ENCODE results near the gene KRT1.

Gene KRT1

GRCh38 chr12:52703878-52704277 is 23.7 kb upstream of the KRT1 start:
- Histone ChIP-seq H3K9me3 (ENCODE audit: control insufficient read depth, insufficient read depth, low read depth, low read length) (no peaks in the 10 kb centered on the region), H3K36me3 (ENCODE audit: control insufficient read depth in 2 of 2, insufficient read depth in 1 of 2, low read length in 2 of 2) (no peaks in the 10 kb centered on the region), H3K4me1 (ENCODE audit: control insufficient read depth, insufficient read depth, low read length) (no peaks in the 10 kb centered on the region), H3K27ac (ENCODE audit: extremely low read depth, low read depth, low read length) (no peak overlapping the region), H3K4me3 (ENCODE audit: low read depth, low read length) (no peak overlapping the region)
- TF ChIP-seq ZNF529 (tag by site-specific recombination; IDR thresholded peaks at IDR 0.05; ENCODE audit: insufficient replicate concordance) (no peak), KLF10 (tag by site-specific recombination; IDR thresholded peaks at IDR 0.05) (no peak), ZNF341 (tag by site-specific recombination; IDR thresholded peaks at IDR 0.05; ENCODE audit: low read depth) (no peak), ZNF274 (IDR thresholded peaks at IDR 0.05; ENCODE audit: low read length) (no peak), ZNF274 (tag by site-specific recombination; IDR thresholded peaks at IDR 0.05; ENCODE audit: borderline replicate concordance) (no peak), PRDM4 (tag by site-specific recombination; IDR thresholded peaks at IDR 0.05) (no peak), ZNF433 (tag by site-specific recombination; IDR thresholded peaks at IDR 0.05; ENCODE audit: low read depth) (no peak), ZSCAN18 (tag by site-specific recombination; IDR thresholded peaks at IDR 0.05) (no peak), KLF9 (tag by site-specific recombination; IDR thresholded peaks at IDR 0.05; ENCODE audit: low read depth) (no peak), ZNF76 (tag by site-specific recombination; IDR thresholded peaks at IDR 0.05; ENCODE audit: borderline replicate concordance, low read depth) (no peak), OSR2 (tag by site-specific recombination; IDR thresholded peaks at IDR 0.05) (no peak), ZNF184 (tag by site-specific recombination; IDR thresholded peaks at IDR 0.05) (no peak), PBX3 (CRISPR knock-in tag; IDR thresholded peaks at IDR 0.05) (no peak)
- CTCF ChIA-PET: interaction anchor here (0.6 to 1.1 kb wide), 2 partner anchors 48 to 87 kb away, joined by 3 to 4 read pairs; no protein-coding TSS in a partner anchor
- POLR2A ChIA-PET: no interaction called here

- CTCF ChIA-PET: interaction anchor here (0.6 to 1.1 kb wide), 2 partner anchors 47 to 87 kb away, joined by 3 to 4 read pairs; no protein-coding TSS in a partner anchor
- Histone ChIP-seq H3K9me3 (ENCODE audit: control insufficient read depth, insufficient read depth, low read depth, low read length) (no peaks in the 10 kb centered on the region), H3K4me3 (ENCODE audit: low read depth, low read length) (no peak within 1 kb of the TSS), H3K4me1 (ENCODE audit: control insufficient read depth, insufficient read depth, low read length) (no peaks in the 10 kb centered on the region), H3K27ac (ENCODE audit: extremely low read depth, low read depth, low read length) (no peak within 1 kb of the TSS), H3K36me3 (ENCODE audit: control insufficient read depth in 2 of 2, insufficient read depth in 1 of 2, low read length in 2 of 2) (no peaks in the 10 kb centered on the region)
- POLR2A ChIA-PET: no interaction called here
- TF ChIP-seq ZNF335 (tag by site-specific recombination; conservative IDR thresholded peaks at IDR 0.05) (no peak), ZBTB1 (tag by site-specific recombination; IDR thresholded peaks at IDR 0.05) (no peak), ZNF221 (tag by site-specific recombination; IDR thresholded peaks at IDR 0.05; ENCODE audit: borderline replicate concordance) (no peak), ZBTB26 (tag by site-specific recombination; optimal IDR thresholded peaks at IDR 0.05) (no peak), PATZ1 (tag by site-specific recombination; IDR thresholded peaks at IDR 0.05) (no peak), ZNF184 (tag by site-specific recombination; IDR thresholded peaks at IDR 0.05) (no peak), ZNF645 (tag by site-specific recombination; IDR thresholded peaks at IDR 0.05) (no peak), SALL2 (tag by site-specific recombination; IDR thresholded peaks at IDR 0.05; ENCODE audit: borderline replicate concordance) (no peak), ZBTB20 (tag by site-specific recombination; IDR thresholded peaks at IDR 0.05) (no peak), ZSCAN23 (tag by site-specific recombination; IDR thresholded peaks at IDR 0.05) (no peak), ZNF830 (tag by site-specific recombination; IDR thresholded peaks at IDR 0.05; ENCODE audit: low read depth) (no peak), MYNN (tag by site-specific recombination; IDR thresholded peaks at IDR 0.05; ENCODE audit: borderline replicate concordance) (no peak), ZNF248 (tag by site-specific recombination; IDR thresholded peaks at IDR 0.05) (no peak), ZNF37A (tag by site-specific recombination; IDR thresholded peaks at IDR 0.05) (no peak), ZNF623 (tag by site-specific recombination; IDR thresholded peaks at IDR 0.05) (no peak)
Observed at GRCh38 chr12:52703424-52703823, 23.2 kb upstream of the KRT1 start, which contains the start of gene KRT77. TSS of gene KRT77 (minus strand) at chr12:52703524. CDS start at chr12:52703434, 90 bp downstream.
